HG03457 (cell line): Measurements from ENCODE around the gene CAMTA2.
A peak's percentile ranks its signal among the peaks of the same experiment; 100 is the strongest.
"Not testable (repeated sequence)": the region's sequence is repeated elsewhere in the genome, so short reads cannot be mapped to it uniquely, and the experiment has no call there.

Experiments
- ATAC-seq: cut with Tn5 transposase; IDR thresholded peaks from one replicate; pipeline ENCODE4 v1.9.1; 2021; ENCODE audit warnings: moderate number of reproducible peaks; ENCODE audit not compliant: unreplicated experiment

CAMTA2 gene

DNA sequence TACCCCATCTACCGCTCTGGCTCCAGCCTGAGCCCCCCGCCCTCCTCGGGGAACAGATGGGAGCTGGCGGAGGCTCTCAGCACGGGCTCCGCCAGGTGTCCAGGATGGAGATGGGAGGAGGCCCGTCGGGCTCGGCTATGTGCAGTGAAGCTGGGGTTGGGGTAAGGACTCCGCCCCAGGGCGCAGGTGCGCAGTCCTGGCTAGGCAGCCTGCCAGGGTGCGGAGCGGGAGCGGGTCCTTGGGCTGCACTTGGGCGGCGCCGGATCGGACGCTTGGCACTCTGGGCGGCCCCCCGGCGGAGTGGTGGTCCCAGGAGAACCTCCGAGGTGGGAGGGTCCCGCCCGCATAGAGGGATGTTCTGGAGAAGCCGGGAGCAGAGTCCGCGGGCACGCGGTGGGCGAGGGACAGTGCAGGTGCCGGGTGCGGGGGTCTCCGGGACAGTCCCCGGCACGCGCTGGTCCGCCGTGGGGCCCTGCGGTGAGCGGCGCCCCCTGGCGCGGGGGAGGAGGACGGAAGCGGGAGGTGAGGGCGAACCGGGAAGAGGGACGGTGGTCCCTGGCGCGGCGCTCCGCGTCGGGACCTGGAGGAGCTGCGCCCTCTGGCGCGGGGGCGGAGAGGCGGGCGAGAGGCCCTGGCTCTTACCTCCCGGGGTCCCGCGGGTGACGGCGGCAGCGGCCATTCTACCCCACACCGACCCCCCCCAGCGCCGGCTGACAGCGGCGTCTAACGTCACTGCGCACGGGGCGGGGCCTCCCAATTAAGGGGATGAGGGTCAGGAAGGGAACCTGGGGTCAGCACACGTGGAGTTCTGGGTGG, at the start of gene CAMTA2:
CAMTA2 (minus strand) TSS at position 725 of the 816 bp plus-strand sequence. CDS start 1,453 bp downstream, outside the sequence.
- peak; percentile 38 for ATAC-seq

GRCh38 chr17:5035315-5035714, 47.8 kb upstream of the CAMTA2 start, which contains the start of gene SLC52A1:
Gene SLC52A1 (minus strand): TSS chr17:5035426. CDS start chr17:5034606, 820 bp downstream.
- no peak for ATAC-seq

DNA sequence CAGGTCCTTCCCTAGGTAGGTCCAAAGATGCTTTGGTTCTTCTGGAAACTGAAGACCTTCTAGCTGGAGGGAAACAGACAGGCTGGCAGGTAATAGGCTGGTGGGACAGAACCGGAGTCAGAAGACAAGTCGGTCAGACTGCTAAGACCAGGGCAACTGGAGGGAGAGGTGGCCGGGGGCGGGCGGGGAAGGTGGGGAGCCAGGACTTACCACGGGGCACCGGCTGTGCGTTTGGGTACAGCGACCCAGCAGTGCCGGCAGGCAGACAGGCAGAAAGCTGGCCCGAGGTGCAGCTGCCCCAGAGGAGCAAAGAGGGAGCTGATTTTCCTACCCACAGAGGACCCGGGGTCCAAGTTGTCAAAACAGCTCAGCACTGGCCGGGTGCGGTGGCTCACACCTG, 47.2 kb upstream of the CAMTA2 start:
- ATAC-seq: no peak

- no peak for ATAC-seq
Measured at GRCh38 chr17:5034063-5034462, 46.6 kb upstream of the CAMTA2 start.

DNA sequence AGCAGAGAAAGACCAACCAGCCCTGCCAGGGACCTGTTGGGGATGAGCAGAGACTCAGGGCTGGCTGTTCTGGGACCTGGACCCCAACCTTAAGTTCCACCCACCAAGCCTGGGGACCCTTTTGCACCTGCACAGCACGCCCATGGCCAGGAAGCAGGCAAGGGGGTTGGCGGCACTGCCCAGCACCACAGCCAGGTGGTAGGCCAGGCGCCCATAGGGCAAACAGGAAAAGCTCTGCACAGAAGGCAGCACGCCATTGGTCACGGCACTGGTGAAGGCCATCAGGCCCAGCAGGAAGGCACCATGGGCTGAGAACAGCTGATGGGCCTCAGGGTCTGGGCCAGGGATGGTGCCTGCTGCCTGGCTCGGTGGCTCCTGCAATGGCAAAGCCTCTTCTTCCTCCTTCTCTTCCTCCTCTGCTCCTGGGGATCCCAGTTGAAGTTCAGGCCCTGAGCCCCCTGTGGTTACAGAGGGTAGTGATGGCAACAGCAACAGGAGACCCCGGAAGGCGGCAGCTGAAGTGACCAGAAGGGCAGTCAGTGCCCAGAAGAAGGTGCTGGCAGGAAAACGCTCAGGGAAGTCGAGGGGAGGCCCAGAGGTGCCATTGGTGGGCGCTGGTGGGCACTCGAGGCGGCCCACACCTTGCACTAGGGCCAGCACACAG, 46.0 kb upstream of the CAMTA2 start:
- ATAC-seq: no peak

DNA sequence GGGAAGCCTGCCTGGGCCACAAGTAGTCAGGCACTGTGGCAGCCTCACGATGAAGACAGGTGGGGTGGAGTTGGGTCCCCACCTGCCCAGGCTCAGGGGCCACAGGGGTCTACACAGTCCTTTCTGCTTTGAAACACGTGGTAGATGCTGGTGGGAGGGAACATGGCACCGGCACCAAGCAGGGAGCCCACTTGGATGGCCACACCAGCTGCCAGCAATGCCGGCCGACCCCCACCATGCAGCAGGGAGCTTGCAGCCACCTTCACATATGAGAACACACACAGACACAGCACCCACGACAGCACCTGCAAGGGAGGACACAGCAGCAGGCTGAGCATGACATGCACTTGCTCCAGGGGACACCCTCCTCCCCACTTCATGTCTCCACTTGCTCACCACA, 45.4 kb upstream of the CAMTA2 start:
- no peak for ATAC-seq

GRCh38 chr17:5031365-5032082, 44.0 kb upstream of the CAMTA2 start:
- ATAC-seq: peak; percentile 46

- ATAC-seq: not testable (repeated sequence)
Measured at GRCh38 chr17:5030168-5030567, 42.7 kb upstream of the CAMTA2 start.

GRCh38 chr17:5027916-5028315, 40.4 kb upstream of the CAMTA2 start:
- no peak for ATAC-seq

GRCh38 chr17:5027299-5027698, 39.8 kb upstream of the CAMTA2 start:
- no peak for ATAC-seq

DNA sequence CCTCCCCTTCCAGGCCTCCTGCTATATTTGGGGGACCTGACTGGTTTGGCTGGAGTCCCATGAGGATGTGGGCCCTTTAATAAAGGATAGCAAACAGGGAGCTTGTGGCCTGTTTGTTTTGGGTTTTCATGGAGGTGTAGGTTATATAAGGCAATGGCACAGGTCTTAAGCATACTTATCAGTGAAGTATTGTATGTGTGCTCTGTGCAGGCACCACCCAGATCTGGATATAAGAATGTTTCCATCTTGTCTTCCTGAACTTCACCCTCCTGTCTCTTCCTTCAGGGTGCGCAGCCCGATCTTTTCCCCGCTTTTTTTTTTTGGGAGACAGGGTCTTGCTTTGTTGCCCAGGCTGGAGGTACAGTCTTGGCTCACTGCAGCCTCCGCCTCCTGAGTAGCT, 37.1 kb upstream of the CAMTA2 start:
- no peak for ATAC-seq

DNA sequence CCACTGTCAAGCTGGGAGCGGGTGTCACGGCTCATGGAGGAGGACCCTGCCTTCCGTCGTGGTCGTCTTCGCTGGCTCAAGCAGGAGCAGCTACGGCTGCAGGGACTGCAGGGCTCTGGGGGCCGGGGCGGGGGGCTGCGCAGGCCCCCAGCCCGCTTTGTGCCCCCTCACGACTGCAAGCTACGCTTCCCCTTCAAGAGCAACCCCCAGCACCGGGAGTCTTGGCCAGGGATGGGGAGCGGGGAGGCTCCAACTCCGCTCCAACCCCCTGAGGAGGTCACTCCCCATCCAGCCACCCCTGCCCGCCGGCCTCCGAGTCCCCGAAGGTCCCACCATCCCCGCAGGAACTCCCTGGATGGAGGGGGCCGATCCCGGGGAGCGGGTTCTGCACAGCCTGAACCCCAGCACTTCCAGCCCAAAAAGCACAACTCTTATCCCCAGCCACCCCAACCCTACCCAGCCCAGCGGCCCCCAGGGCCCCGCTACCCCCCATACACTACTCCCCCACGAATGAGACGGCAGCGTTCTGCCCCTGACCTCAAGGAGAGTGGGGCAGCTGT, 36.2 kb upstream of the CAMTA2 start:
- ATAC-seq: no peak

DNA sequence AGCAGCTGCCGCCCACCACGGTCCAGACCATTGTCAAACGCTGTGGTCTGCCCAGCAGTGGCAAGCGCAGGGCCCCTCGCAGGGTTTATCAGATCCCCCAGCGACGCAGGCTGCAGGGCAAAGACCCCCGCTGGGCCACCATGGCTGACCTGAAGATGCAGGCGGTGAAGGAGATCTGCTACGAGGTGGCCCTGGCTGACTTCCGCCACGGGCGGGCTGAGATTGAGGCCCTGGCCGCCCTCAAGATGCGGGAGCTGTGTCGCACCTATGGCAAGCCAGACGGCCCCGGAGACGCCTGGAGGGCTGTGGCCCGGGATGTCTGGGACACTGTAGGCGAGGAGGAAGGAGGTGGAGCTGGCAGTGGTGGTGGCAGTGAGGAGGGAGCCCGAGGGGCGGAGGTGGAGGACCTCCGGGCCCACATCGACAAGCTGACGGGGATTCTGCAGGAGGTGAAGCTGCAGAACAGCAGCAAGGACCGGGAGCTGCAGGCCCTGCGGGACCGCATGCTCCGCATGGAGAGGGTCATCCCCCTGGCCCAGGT, 34.8 kb upstream of the CAMTA2 start:
- ATAC-seq: no peak

DNA sequence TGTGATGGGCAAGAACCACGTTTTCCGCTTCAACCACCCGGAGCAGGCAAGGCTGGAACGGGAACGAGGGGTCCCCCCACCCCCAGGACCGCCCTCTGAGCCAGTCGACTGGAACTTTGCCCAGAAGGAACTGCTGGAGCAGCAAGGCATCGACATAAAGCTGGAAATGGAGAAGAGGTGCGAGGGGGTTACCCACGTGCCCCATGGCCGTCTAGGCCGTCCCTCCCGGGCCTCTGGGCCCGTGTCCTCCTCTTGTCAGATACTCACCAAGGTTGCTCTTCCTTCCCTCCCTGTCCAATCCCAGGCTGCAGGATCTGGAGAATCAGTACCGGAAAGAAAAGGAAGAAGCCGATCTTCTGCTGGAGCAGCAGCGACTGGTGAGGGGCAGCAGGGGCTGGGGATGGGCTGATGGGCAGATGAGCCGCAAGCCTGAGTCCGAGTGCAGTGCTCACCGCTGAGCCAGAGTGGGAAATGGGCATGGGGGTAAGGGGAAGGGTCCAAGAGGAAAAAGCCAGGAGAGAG, 33.1 kb upstream of the CAMTA2 start:
- no peak for ATAC-seq

DNA sequence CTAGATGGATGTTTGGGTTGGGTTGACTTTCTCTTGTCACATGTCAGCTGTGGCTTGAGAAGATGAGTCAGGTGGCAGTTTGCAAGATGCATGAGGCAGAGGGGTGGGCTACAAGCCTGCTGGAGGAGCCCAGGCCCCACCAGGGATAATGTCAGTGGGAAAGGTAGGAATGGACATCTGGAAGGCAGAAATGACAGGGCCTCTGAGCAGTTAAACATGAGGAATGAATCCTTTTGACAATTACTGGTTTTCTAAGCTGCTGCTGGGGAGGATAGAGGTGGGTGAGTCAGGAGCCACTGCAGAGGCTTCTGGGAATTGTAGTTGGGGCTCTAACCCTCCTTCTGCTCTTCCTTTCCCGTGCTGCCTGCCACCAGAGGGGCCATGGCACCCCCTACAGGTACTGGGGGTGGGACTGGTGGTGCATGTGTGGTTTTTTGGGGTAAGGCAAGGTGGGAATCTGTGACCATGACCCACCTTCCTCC, 32.0 kb upstream of the CAMTA2 start:
- no peak for ATAC-seq

- no peak for ATAC-seq
Measured at GRCh38 chr17:5014357-5014756, 26.9 kb upstream of the CAMTA2 start.

DNA sequence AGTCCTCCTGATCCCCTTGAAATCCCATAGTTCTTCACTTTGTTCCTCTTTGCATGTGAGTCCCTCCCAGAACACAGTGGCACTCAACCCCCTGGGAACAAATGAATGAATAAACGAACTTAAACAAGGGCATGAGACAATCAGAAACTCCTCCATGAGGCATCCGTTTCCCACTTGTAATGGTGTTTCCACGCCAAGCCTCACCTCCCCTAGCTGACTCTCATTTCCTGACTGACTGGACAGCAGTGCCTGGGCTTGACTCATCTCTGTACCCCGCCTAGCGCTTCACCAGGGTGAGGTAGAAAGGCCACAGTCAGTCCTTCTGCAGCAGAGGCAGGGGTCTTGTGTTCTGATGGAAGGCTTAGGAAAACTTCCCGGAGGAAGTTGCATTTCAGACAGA, 24.5 kb upstream of the CAMTA2 start:
- ATAC-seq: no peak

DNA sequence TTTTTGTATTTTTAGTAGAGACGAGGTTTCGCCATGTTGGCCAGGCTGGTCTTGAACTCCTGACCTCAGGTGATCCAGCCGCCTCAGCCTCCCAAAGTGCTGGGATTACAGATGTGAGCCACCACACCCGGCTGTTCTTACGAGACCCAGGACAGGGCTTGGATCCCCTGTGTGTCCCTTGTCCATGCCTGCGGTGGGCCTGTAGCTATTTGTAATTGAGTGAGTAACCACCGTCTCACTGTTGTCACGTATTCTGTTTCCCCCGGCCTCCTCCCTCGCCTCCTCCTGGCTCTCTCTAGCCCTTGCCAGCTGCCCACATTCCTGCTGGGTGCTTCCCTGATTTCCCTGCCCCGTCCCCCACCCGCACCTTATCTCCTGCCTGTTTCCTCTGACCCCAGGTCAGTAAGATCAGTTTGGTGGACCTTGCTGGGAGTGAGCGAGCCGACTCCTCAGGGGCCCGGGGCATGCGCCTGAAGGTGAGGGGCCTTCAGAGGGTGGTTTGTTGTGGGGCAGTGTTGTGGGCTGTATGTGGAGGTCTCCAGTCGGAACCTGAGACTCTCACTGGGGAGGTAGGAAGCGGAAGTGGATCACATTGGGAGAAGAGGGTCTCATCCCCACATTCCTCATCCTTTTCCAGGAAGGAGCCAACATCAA, 15.9 kb upstream of the CAMTA2 start:
- ATAC-seq: no peak

DNA sequence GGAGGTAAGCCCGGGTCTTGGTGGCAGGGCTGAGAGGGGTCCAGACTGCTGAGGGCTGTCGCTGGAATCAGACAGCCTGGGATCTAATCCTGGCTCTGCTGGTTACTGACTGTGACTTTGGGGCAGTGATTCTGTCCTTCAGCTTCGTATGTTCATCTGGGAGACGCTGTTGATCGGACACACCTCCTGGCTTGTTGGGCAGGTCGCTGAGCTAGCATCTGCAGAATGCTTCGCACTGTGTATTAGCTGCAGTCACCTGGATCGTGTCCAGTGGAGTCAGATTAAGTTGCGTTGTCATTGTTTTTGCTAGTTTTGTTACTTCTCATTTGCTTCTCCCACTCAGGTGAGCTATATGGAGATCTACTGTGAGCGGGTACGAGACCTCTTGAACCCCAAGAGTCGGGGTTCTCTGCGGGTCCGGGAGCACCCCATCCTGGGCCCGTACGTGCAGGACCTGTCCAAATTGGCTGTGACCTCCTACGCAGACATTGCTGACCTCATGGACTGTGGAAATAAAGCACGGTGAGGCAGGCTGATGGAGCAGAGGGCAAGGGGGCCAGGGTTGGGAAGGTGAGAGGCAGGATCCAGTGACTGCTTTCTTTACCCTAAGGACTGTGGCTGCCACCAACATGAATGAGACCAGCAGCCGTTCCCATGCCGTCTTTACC, 14.8 kb upstream of the CAMTA2 start:
- no peak for ATAC-seq

DNA sequence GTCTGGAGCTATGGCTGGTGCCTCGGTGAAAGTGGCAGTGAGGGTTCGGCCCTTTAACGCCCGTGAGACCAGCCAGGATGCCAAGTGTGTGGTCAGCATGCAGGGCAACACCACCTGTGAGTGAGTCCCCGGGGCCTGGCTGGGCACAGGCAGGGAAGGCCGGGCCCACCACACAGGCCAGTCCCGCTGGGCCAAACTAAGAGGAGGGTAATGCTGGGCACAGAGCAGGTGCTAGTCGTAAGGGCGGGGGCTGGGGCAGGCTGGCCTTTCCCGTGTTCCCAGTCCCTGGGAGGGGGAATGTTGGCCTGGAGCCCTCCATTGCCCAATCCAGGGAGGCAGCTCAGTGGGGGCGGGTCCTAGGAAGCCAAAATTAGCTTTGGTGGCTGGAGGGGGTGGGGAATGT, 12.8 kb upstream of the CAMTA2 start:
- no peak for ATAC-seq
